ENCODE results near the gene BCAN.

Gene BCAN

GRCh38 chr1:156612666-156613065, 29.3 kb upstream of the BCAN start:
- CTCF ChIA-PET = interaction anchor here (0.7 to 4.8 kb wide), 19 partner anchors 8 to 167 kb away, joined by 3 to 35 read pairs (median 4); partner anchors contain the start of gene IQGAP3

DNA sequence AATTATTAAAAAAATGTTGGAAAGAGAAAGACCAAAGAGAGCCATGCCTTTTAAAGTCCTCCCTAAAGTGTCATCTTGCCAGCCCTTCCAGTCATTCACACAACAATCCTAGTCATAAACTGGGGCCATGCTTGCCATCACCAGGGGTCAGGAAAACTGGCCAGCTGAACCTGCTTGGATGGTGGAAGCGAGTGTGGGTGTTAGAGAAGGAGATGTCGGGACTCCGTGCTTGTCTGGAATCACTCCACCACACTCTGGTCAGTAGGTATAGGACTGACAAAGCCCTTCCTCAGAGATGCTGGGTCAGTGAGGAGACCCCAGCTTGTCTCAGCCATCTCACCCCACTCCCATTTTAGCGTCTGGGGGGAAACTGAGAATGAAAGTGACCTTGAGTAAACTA, 26.0 kb upstream of the BCAN start:
- ChIA-PET POLR2A (interaction anchor here (0.6 kb wide), 1 partner anchor 86 kb away, joined by 3 read pairs; no protein-coding TSS in a partner anchor), CTCF (interaction anchor here (1.8 to 4.8 kb wide), 4 partner anchors 8 to 74 kb away, joined by 5 to 35 read pairs (median 14); no protein-coding TSS in a partner anchor)
- no peak overlapping the region for H3K4me3 ChIP-seq (ENCODE audit: control insufficient read depth in 1 of 7, extremely low read depth in 1 of 7, insufficient read depth in 4 of 7, low read depth in 2 of 7, low read length in 6 of 7)
- H3K9me3 ChIP-seq (ENCODE audit: control extremely low read depth in 1 of 5, control insufficient read depth in 4 of 5, insufficient read depth in 2 of 5, low read depth in 1 of 5, low read length in 4 of 5) = no peaks in the 10 kb centered on the region
- H3K27ac ChIP-seq (ENCODE audit: insufficient read depth in 1 of 2, low read depth in 1 of 2, low read length in 2 of 2, poor library complexity in 1 of 2, severe bottlenecking in 2 of 2) = no peak overlapping the region
- peaks cover 4 to 27% (median 15%) of the 10 kb centered on the region in 5 experiments for H3K27me3 ChIP-seq (replicated peaks in 2 of 5; ENCODE audit: control insufficient read depth in 4 of 5, insufficient read depth in 5 of 5, low read length in 4 of 5)
- no peak for DNase-seq
- peaks cover 0 to 12% (median 3%) of the 10 kb centered on the region in 4 experiments for H3K4me1 ChIP-seq (ENCODE audit: control extremely low read depth in 1 of 4, control insufficient read depth in 4 of 4, insufficient read depth in 4 of 4, low read length in 3 of 4)
- WGBS (ENCODE audit: insufficient coverage) = 83% methylated on average over 2 of the region's 4 CpGs
- H3K36me3 ChIP-seq (ENCODE audit: control insufficient read depth in 4 of 4, insufficient read depth in 4 of 4, low read length in 3 of 4) = no peaks in the 10 kb centered on the region

More at GRCh38 chr1:156612666-156613065, 29.3 kb upstream of the BCAN start:
- peaks cover 0 to 14% (median 7%) of the 10 kb centered on the region in 5 experiments for H3K27me3 ChIP-seq (replicated peaks in 2 of 5; ENCODE audit: control insufficient read depth in 4 of 5, insufficient read depth in 5 of 5, low read length in 4 of 5)
- no peaks in the 10 kb centered on the region for H3K9me3 ChIP-seq (ENCODE audit: control extremely low read depth in 1 of 5, control insufficient read depth in 4 of 5, insufficient read depth in 2 of 5, low read depth in 1 of 5, low read length in 4 of 5)
- POLR2A ChIA-PET = no interaction called here
- H3K27ac ChIP-seq (ENCODE audit: insufficient read depth in 1 of 2, low read depth in 1 of 2, low read length in 2 of 2, poor library complexity in 1 of 2, severe bottlenecking in 2 of 2) = no peak overlapping the region
- peaks cover 0 to 9% (median 5%) of the 10 kb centered on the region in 4 experiments for H3K4me1 ChIP-seq (ENCODE audit: control extremely low read depth in 1 of 4, control insufficient read depth in 4 of 4, insufficient read depth in 4 of 4, low read length in 3 of 4)
- H3K4me3 ChIP-seq (ENCODE audit: control insufficient read depth in 1 of 7, extremely low read depth in 1 of 7, insufficient read depth in 4 of 7, low read depth in 2 of 7, low read length in 6 of 7) = no peak overlapping the region
- 32% methylated on average over 2 of the region's 3 CpGs for WGBS (ENCODE audit: insufficient coverage)
- H3K36me3 ChIP-seq (ENCODE audit: control insufficient read depth in 4 of 4, insufficient read depth in 4 of 4, low read length in 3 of 4) = no peaks in the 10 kb centered on the region
- no peak for DNase-seq

GRCh38 chr1:156616463-156616862, 25.5 kb upstream of the BCAN start:
- ChIA-PET CTCF (interaction anchor here (0.8 to 4.8 kb wide), 12 partner anchors 8 to 239 kb away, joined by 3 to 35 read pairs (median 4); no protein-coding TSS in a partner anchor), POLR2A (no interaction called here)
- no peak overlapping the region for H3K27ac ChIP-seq (ENCODE audit: insufficient read depth in 1 of 2, low read depth in 1 of 2, low read length in 2 of 2, poor library complexity in 1 of 2, severe bottlenecking in 2 of 2)
- H3K9me3 ChIP-seq (ENCODE audit: control extremely low read depth in 1 of 5, control insufficient read depth in 4 of 5, insufficient read depth in 2 of 5, low read depth in 1 of 5, low read length in 4 of 5) = no peaks in the 10 kb centered on the region
- no peak overlapping the region for H3K4me3 ChIP-seq (ENCODE audit: control insufficient read depth in 1 of 7, extremely low read depth in 1 of 7, insufficient read depth in 4 of 7, low read depth in 2 of 7, low read length in 6 of 7)
- peaks cover 4 to 31% (median 15%) of the 10 kb centered on the region in 5 experiments for H3K27me3 ChIP-seq (replicated peaks in 2 of 5; ENCODE audit: control insufficient read depth in 4 of 5, insufficient read depth in 5 of 5, low read length in 4 of 5)
- 14% methylated on average over 1 of the region's 5 CpGs for WGBS (ENCODE audit: insufficient coverage)
- H3K36me3 ChIP-seq (ENCODE audit: control insufficient read depth in 4 of 4, insufficient read depth in 4 of 4, low read length in 3 of 4) = no peaks in the 10 kb centered on the region
- peaks cover 0 to 12% (median 3%) of the 10 kb centered on the region in 4 experiments for H3K4me1 ChIP-seq (ENCODE audit: control extremely low read depth in 1 of 4, control insufficient read depth in 4 of 4, insufficient read depth in 4 of 4, low read length in 3 of 4)
- peak in 1 of 3 donors; percentile 34 for DNase-seq

DNA sequence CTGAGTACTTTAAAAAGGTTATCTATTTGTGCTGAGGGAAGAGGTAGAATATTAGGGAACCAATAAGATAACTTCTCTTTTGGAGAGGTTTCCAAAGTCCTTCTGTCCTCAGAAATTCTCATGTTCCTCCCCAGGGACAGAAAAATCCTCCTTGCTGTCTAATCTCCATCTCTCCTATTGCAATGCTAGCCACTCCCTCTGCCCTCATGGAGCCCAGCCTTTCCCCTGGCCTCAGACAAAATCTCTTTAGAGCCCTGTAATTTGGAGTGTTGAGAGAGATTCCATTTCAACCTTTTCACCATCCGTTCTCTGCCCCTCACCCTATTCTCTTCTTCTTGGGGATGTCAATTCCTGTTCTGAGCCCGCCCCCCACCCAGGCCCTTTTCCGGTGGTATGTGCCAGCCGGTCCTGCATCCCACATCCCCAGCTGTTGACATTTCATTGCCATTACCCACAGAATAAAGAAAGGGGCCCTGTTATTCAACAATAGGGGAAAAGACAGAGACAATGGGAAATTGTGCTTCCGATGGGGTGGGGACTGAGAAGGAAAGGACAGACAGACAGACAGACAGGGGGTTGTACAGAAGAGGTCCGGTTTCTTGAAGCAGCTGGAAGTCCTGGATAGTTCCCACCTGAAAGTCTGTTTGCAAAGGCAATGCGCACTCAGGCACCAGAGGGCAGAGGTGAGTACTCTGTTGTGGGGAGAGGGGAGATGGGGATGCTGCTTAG, 22.9 kb upstream of the BCAN start, which contains the start of gene HAPLN2:
HAPLN2 (plus strand) TSS at position 563 of the 729 bp plus-strand sequence. CDS start 4,076 bp downstream, outside the sequence.
- WGBS (ENCODE audit: insufficient coverage) = 0% methylated on average over 2 of the region's 7 CpGs
- POLR2A ChIA-PET = interaction anchor here (0.6 kb wide), 2 partner anchors 44 to 151 kb away, joined by 6 to 7 read pairs; no protein-coding TSS in a partner anchor
- no peaks in the 10 kb centered on the region for H3K9me3 ChIP-seq (ENCODE audit: control extremely low read depth in 1 of 5, control insufficient read depth in 4 of 5, insufficient read depth in 2 of 5, low read depth in 1 of 5, low read length in 4 of 5)
- CTCF ChIA-PET = interaction anchor here (0.6 to 14.0 kb wide), 21 partner anchors 9 to 309 kb away, joined by 3 to 268 read pairs (median 5); no protein-coding TSS in a partner anchor
- H3K27me3 ChIP-seq (replicated peaks in 2 of 5; ENCODE audit: control insufficient read depth in 4 of 5, insufficient read depth in 5 of 5, low read length in 4 of 5) = peaks cover 4 to 50% (median 18%) of the 10 kb centered on the region in 5 experiments
- no peak within 1 kb of the TSS for H3K4me3 ChIP-seq (ENCODE audit: control insufficient read depth in 1 of 7, extremely low read depth in 1 of 7, insufficient read depth in 4 of 7, low read depth in 2 of 7, low read length in 6 of 7)
- peak; percentile 39 to 55 (median 46) for DNase-seq
- no peak within 1 kb of the TSS for H3K27ac ChIP-seq (ENCODE audit: insufficient read depth in 1 of 2, low read depth in 1 of 2, low read length in 2 of 2, poor library complexity in 1 of 2, severe bottlenecking in 2 of 2)
- H3K4me1 ChIP-seq (ENCODE audit: control extremely low read depth in 1 of 4, control insufficient read depth in 4 of 4, insufficient read depth in 4 of 4, low read length in 3 of 4) = peaks cover 0 to 13% (median 3%) of the 10 kb centered on the region in 4 experiments
- H3K36me3 ChIP-seq (ENCODE audit: control insufficient read depth in 4 of 4, insufficient read depth in 4 of 4, low read length in 3 of 4) = no peaks in the 10 kb centered on the region

GRCh38 chr1:156619582-156619955, 22.3 kb upstream of the BCAN start:
- H3K36me3 ChIP-seq (ENCODE audit: control insufficient read depth in 4 of 4, insufficient read depth in 4 of 4, low read length in 3 of 4) = no peaks in the 10 kb centered on the region
- WGBS (ENCODE audit: insufficient coverage) = 15% methylated on average over 3 of the region's 6 CpGs
- ChIA-PET CTCF (interaction anchor here (0.6 to 14.0 kb wide), 25 partner anchors 8 to 308 kb away, joined by 3 to 268 read pairs (median 4); partner anchors contain the start of gene GPATCH4), POLR2A (interaction anchor here (0.6 kb wide), 1 partner anchor 152 kb away, joined by 6 read pairs; no protein-coding TSS in a partner anchor)
- H3K9me3 ChIP-seq (ENCODE audit: control extremely low read depth in 1 of 5, control insufficient read depth in 4 of 5, insufficient read depth in 2 of 5, low read depth in 1 of 5, low read length in 4 of 5) = no peaks in the 10 kb centered on the region
- peaks cover 0 to 18% (median 9%) of the 10 kb centered on the region in 4 experiments for H3K4me1 ChIP-seq (ENCODE audit: control extremely low read depth in 1 of 4, control insufficient read depth in 4 of 4, insufficient read depth in 4 of 4, low read length in 3 of 4)
- no peak overlapping the region for H3K4me3 ChIP-seq (ENCODE audit: control insufficient read depth in 1 of 7, extremely low read depth in 1 of 7, insufficient read depth in 4 of 7, low read depth in 2 of 7, low read length in 6 of 7)
- DNase-seq = no peak
- H3K27me3 ChIP-seq (replicated peaks in 2 of 5; ENCODE audit: control insufficient read depth in 4 of 5, insufficient read depth in 5 of 5, low read length in 4 of 5) = peaks cover 4 to 55% (median 18%) of the 10 kb centered on the region in 5 experiments
- no peak overlapping the region for H3K27ac ChIP-seq (ENCODE audit: insufficient read depth in 1 of 2, low read depth in 1 of 2, low read length in 2 of 2, poor library complexity in 1 of 2, severe bottlenecking in 2 of 2)

- ChIA-PET CTCF (interaction anchor here (0.8 to 14.0 kb wide), 11 partner anchors 9 to 137 kb away, joined by 3 to 275 read pairs (median 12); partner anchors contain the start of genes BCAN, MRPL24 and NES), POLR2A (no interaction called here)
- H3K4me1 ChIP-seq (ENCODE audit: control extremely low read depth in 1 of 4, control insufficient read depth in 4 of 4, insufficient read depth in 4 of 4, low read length in 3 of 4) = peaks cover 0 to 25% (median 18%) of the 10 kb centered on the region in 4 experiments
- no peaks in the 10 kb centered on the region for H3K9me3 ChIP-seq (ENCODE audit: control extremely low read depth in 1 of 5, control insufficient read depth in 4 of 5, insufficient read depth in 2 of 5, low read depth in 1 of 5, low read length in 4 of 5)
- no peaks in the 10 kb centered on the region for H3K36me3 ChIP-seq (ENCODE audit: control insufficient read depth in 4 of 4, insufficient read depth in 4 of 4, low read length in 3 of 4)
- 100% methylated on average over 4 of the region's 6 CpGs for WGBS (ENCODE audit: insufficient coverage)
- H3K27me3 ChIP-seq (replicated peaks in 2 of 5; ENCODE audit: control insufficient read depth in 4 of 5, insufficient read depth in 5 of 5, low read length in 4 of 5) = peaks cover 4 to 68% (median 22%) of the 10 kb centered on the region in 5 experiments
- H3K4me3 ChIP-seq (ENCODE audit: control insufficient read depth in 1 of 7, extremely low read depth in 1 of 7, insufficient read depth in 4 of 7, low read depth in 2 of 7, low read length in 6 of 7) = no peak overlapping the region
- no peak for DNase-seq
- H3K27ac ChIP-seq (ENCODE audit: insufficient read depth in 1 of 2, low read depth in 1 of 2, low read length in 2 of 2, poor library complexity in 1 of 2, severe bottlenecking in 2 of 2) = no peak overlapping the region
These were observed 19.2 kb upstream of the BCAN start for GRCh38 chr1:156622581-156623297.
